Right lobe of liver (tissue), 6 donors: ENCODE data around the gene SCMH1. TPM values are rescaled to one million over a fixed set of nuclear protein-coding genes. Genes with fewer than 3 reads are reported as not detected.

ENCODE experiments used
- ATAC-seq, 4 donors: fragments of 200-7000 bp; cut with Tn5 transposase; one replicate each; pipeline ENCODE4 v1.9.1; 2020; ENCODE audit warnings: mild to moderate bottlenecking in 4 of 4, moderate library complexity in 4 of 4
- DNase-seq, 3 donors: peaks; one replicate each; pipeline ENCODE4 v3.0.0-alpha.2; 2020
- H3K27ac ChIP-seq, 3 donors: fragments of 200-600 bp; one replicate each; pipeline ENCODE4 v1.8.0; 2022
- H3K27me3 ChIP-seq, 2 donors: fragments of 200-600 bp; one replicate each; pipeline ENCODE4 v1.8.0; 2022
- H3K36me3 ChIP-seq, 4 donors: fragments of 200-600 bp; sonication (generic) in 1 of 4; one replicate each; pipeline versions ENCODE4 v1.5.1 to v1.8.0; 2017 to 2022; ENCODE audit warnings: control low read depth in 1 of 4
- H3K4me1 ChIP-seq, 4 donors: fragments of 200-600 bp; sonication (generic) in 1 of 4; one replicate each; pipeline versions ENCODE4 v1.5.1 to v1.8.0; 2017 to 2022; ENCODE audit warnings: control low read depth in 1 of 4
- H3K4me3 ChIP-seq, 3 donors: fragments of 200-600 bp; one replicate each; pipeline ENCODE4 v1.8.0; 2022
- H3K9me3 ChIP-seq, 4 donors: fragments of 200-600 bp; sonication (generic) in 1 of 4; one replicate each; pipeline versions ENCODE4 v1.5.1 to v1.8.0; 2017 to 2022; ENCODE audit warnings: control low read depth in 1 of 4
- POLR2A ChIP-seq: fragments of 450-650 bp; IDR thresholded peaks from one replicate; pipeline ENCODE4 v1.6.1; 2017; ENCODE audit warnings: antibody characterized with exemption, mild to moderate bottlenecking
- WGBS: methylation state at CpG from one replicate; pipeline ENCODE4 v1.1.6; 2018; ENCODE audit warnings: low coverage, low lambda C conversion rate; ENCODE audit not compliant: insufficient coverage; ENCODE audit errors: missing lambda C conversion rate; 5-methylcytosine and 5-hydroxymethylcytosine counted together
- intact Hi-C, 2 donors: fragments of 100-400 bp; cut with DNase I; formaldehyde crosslinking; loops; one replicate each; pipeline versions ENCODE4 v1.11.2 to v1.14.1; 2022
- total RNA-seq, 6 experiments: library from RNA; depleted of rRNA in 2 of 6; stranded (reverse); fragments of >200 nt in 2 of 6; fragmentation: NEBNext Ultra II Directional in 3 of 6; extraction: Animal tissue kit (Norgen Biotek cat#: 25700) in 3 of 6; gene quantifications; one replicate each; pipeline versions ENCODE4 v1.1.0 to v1.2.4, GENCODE V29; 2016 to 2023
- TF ChIP-seq, protein P1 (sequence below), 4 donors: fragments of 200-600 bp in 3 of 4; fragments of 450-650 bp in 1 of 4; IDR thresholded peaks; one replicate each; pipeline versions ENCODE4 v1.5.1 to v1.8.0; 2016 to 2022; ENCODE audit warnings: antibody characterized with exemption in 4 of 4, mild to moderate bottlenecking in 2 of 4
- donor health status: DM: no; HTN: yes; CAD: no.
- donor health status: DM: no; HTN: no; CAD: no.
- donor health status: DM: no; HTN: no; CAD: no.
- donor health status: DM: no; HTN: yes; CAD: no.
- donor health status: DM: no; HTN: yes; CAD: no.

Gene SCMH1
- total RNA-seq, 6 experiments from 2014 or later = 6.6 to 16.9 (median 13.1) TPM

- intact Hi-C loops = no loop called here
- Histone ChIP-seq H3K36me3 (no peaks in the 10 kb centered on the region), H3K4me3 (no peak overlapping the region), H3K4me1 (peaks cover 0 to 17% (median 9%) of the 10 kb centered on the region in 4 donors), H3K9me3 (no peaks in the 10 kb centered on the region), H3K27me3 (no peaks in the 10 kb centered on the region), H3K27ac (no peak overlapping the region)
- 100% methylated on average over 1 of the region's 1 CpG for WGBS
- no peak for ATAC-seq
- TF ChIP-seq, protein P1, sequence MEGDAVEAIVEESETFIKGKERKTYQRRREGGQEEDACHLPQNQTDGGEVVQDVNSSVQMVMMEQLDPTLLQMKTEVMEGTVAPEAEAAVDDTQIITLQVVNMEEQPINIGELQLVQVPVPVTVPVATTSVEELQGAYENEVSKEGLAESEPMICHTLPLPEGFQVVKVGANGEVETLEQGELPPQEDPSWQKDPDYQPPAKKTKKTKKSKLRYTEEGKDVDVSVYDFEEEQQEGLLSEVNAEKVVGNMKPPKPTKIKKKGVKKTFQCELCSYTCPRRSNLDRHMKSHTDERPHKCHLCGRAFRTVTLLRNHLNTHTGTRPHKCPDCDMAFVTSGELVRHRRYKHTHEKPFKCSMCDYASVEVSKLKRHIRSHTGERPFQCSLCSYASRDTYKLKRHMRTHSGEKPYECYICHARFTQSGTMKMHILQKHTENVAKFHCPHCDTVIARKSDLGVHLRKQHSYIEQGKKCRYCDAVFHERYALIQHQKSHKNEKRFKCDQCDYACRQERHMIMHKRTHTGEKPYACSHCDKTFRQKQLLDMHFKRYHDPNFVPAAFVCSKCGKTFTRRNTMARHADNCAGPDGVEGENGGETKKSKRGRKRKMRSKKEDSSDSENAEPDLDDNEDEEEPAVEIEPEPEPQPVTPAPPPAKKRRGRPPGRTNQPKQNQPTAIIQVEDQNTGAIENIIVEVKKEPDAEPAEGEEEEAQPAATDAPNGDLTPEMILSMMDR (IDR thresholded peaks at IDR 0.05) = no peak
- DNase-seq = no peak
These were observed 141.0 kb downstream of the SCMH1 start for GRCh38 chr1:41101076-41101475.

DNA sequence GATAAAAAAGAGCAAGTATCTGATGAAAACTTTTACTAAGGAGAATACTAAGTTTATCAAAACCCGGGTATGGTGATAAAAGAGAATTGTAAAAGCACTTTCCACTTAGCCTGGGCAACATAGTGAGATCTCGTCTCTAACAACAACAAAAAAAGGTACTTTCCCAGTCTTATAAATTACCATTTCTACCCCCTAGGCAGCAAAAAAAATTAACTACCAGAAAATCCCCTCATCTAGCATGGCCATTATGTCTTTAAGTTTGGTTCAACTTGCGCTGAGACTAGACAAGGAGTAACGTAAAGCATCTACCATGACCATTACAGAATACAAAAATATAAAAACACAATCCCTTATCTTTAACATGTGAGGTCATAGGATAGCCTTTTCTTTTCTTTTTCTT lies 141.9 kb downstream of the SCMH1 start:
- no peak for ATAC-seq
- no peak for DNase-seq
- Histone ChIP-seq H3K4me1 (peaks cover 0 to 17% (median 9%) of the 10 kb centered on the region in 4 donors), H3K4me3 (no peak overlapping the region), H3K27ac (no peak overlapping the region), H3K9me3 (no peaks in the 10 kb centered on the region), H3K36me3 (no peaks in the 10 kb centered on the region), H3K27me3 (no peaks in the 10 kb centered on the region)
- intact Hi-C loops = no loop called here
- TF ChIP-seq, protein P1 (IDR thresholded peaks at IDR 0.05) = no peak
- WGBS = 92% methylated on average over 4 of the region's 4 CpGs

DNA sequence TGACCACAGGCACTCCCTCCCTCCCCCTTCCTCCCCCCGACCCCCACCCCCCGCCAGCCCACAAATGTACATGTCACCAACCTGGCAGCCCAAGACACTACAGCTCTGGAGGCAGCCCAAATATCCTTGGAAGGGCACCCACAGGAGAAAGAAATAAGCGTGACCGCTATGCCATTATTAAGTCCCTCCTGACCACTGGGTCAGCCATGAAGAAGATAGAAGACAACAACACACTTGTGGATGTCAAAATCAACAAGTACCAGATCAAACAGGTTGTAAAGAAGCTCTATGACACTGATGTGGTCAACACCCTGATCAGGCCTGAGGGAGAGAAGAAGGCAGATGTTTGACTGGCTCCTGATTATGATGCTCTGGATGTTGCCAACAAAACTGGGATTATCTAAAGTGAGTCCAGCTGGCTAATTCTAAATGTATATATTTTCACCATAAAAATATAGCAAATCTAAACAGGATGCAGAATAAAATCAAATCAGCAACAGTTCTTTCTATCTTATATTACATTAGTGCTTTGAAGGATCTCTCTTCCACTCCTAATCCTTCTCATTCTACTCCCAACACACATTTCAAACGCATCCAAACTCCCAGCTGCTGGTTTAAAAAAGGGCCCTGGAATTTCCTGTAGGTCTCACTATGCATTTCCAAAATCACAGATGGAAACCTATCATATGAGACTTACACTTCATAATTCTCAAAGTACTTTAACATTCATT lies 143.2 kb downstream of the SCMH1 start:
- no peak for DNase-seq
- intact Hi-C loops = no loop called here

DNA sequence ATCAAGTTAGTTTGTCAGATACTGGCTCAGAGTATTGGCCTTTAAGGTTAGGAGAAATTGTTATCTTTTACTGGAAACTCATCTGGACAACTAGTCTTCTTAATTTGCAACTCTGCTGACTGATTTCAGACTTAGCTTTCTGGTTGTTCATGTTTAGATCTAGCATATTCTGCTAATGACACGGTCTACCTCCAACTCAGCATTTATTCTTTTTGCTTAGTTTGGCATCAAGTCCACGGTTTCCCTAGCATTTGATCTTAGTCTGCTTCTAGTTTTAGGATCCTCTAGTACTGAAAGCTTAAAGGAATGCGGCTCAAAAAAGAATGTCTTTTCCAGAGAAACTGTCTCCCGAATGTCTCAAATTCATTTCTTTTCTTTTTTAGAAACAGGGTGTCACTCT lies 145.0 kb downstream of the SCMH1 start:
- no peak overlapping the region for H3K4me3 ChIP-seq
- ATAC-seq (no peak), DNase-seq (no peak)
- H3K9me3 ChIP-seq = no peaks in the 10 kb centered on the region
- no peaks in the 10 kb centered on the region for H3K27me3 ChIP-seq
- 66% methylated on average over 4 of the region's 4 CpGs for WGBS
- intact Hi-C loops = no loop called here
- H3K36me3 ChIP-seq = no peaks in the 10 kb centered on the region
- TF ChIP-seq, protein P1 (IDR thresholded peaks at IDR 0.05) = no peak
- peaks cover 0 to 7% (median 4%) of the 10 kb centered on the region in 4 donors for H3K4me1 ChIP-seq
- H3K27ac ChIP-seq = no peak overlapping the region

More for the DNA sequence above, 143.2 kb downstream of the SCMH1 start:
- Histone ChIP-seq H3K36me3 (no peaks in the 10 kb centered on the region), H3K27ac (no peak overlapping the region), H3K4me1 (peaks cover 0 to 17% (median 9%) of the 10 kb centered on the region in 4 donors), H3K27me3 (no peaks in the 10 kb centered on the region), H3K9me3 (no peaks in the 10 kb centered on the region), H3K4me3 (no peak overlapping the region)
- ATAC-seq = no peak
- 80% methylated on average over 4 of the region's 5 CpGs for WGBS
- TF ChIP-seq POLR2A = no peak
- TF ChIP-seq, protein P1 (IDR thresholded peaks at IDR 0.05) = no peak
